NCI-H82 treated with DMSO at 0.1 percent for 48 hours (cell line): ENCODE results near the gene SELENON.

Experiments used
- DNase-seq: peaks from one replicate; lab custom pipeline; 2025; ENCODE audit not compliant: unreplicated experiment; lab: John Stamatoyannopoulos, UW

Gene SELENON

DNA sequence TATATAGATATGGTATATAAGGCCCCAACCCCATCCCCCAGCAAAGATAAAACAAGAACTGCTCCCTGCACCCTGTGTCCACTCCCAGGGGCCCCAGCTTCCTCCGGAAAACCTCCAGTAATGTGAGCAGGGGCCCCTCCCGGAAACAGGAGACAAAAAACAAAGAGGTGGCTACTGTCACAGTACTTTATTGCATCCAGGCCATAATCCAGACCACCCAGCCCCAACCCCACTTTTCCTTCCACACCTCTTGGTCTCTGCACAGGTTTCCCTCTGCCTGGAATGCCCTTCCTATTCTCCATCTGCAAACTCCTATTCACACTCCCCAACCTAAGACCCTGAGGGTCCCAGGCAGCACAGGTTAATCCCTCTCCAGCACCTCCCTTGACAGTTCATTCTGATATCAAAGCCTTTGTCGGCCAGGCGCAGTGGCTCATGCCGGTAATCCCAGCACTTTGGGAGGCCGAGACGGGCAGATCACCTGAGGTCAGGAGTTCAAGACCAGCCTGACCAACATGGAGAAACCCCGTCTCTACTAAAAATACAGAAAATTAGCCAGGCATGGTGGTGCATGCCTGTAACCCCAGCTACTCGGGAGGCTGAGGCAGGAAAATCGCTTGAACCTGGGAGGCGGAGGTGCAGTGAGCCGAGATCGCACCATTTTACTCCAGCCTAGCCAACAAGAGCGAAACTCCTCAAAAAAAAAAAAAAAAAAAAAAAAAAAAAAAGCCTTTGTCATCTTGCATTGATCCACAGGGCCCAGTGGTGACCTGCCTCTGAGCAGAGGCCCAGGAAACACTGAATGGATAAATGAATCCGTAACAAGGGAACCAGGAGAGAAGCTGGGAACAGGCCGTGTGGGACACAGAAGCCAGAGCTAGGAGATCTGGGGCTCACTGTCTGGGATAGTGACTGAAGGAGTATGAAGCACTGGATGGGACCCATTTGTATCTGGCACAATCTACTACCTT is 61.6 kb downstream of the SELENON start:
- DNase-seq, result no peak

- no peak for DNase-seq
These were observed 62.9 kb downstream of the SELENON start for GRCh38 chr1:25862785-25863485.

DNA sequence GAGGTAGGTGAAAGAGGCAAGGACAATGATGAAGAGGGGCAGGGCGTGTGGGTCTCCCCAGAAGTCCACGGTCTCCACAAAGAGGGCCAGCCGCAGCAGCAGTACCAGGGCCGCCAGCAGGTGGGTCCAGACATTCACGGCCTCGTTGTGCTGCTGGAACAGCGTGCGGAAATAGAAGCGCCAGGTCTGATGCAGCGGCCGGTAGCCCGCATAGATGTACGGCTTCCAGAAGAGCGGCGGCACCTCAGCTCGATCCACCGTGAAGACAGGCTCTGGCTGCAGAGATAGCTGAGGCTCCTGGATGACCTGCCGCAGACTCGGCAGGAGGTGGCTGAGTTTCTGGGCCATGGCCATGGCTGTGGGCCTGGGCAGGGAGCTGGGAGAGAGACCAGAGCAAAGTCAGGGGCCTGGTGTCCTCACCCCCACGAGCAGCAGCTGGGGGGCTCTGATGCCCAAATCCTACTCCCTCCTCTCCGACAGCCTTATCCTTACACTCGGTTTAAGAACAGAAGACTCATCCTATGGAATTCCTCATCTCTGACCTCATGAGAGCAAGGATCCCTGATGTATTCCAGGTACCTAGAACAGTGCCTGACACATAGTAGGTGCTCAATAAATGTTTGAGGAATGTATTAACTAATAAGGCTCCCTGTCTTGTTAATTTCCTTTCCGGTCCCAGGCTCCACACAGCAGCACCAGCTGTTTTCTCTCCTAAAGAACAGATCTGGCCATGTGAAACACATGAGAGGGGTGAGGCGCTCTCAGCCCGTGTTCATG is 63.7 kb downstream of the SELENON start:
- DNase-seq, result no peak

DNA sequence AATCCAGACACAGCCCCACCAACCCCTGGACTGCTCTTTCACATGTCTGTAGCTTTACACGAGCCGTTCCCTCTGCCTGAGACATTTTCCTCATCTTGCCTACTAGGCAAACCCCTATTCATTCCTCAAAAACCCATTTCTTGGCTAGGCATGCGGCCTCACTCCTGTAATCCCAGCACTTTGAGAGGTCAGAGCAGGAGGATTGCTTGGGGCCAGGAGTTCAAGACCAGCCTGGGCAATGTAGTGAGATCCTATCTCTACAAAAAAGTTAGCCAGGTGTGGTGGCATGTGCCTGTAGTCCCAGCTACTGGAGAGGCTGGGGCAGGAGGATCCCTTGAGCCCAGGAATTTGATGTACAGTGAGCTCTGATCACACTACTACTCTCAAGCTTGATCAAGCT is 64.4 kb downstream of the SELENON start:
- DNase-seq, result no peak

DNA sequence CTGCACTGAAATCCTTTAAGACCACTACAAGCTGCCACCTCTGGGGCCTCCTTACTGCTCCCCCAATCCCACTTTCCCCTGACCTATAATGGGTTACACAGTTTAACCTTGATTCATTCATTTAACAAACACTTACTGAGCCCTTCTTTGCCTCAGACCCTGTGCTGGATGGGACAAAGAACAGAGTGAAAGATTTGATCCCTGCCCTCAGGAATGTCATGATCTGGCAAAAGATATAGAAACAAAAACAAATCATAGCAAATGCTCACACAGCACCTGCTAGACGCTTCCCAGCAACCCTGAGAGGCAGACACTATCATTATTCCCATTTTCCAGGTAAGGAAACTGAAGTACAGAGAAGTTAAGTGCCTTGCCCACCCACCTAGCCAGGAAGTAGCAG is 66.3 kb downstream of the SELENON start:
- no peak for DNase-seq

- DNase-seq, result no peak
These were observed 67.4 kb downstream of the SELENON start for GRCh38 chr1:25867210-25867991.
